ENCODE data around the gene ADGRB3. TPM values are rescaled to one million over a fixed set of nuclear protein-coding genes. Genes with fewer than 3 reads are reported as not detected.
A peak's percentile ranks its signal among the peaks of the same experiment; 100 is the strongest.
"Not testable (repeated sequence)": the region's sequence is repeated elsewhere in the genome, so short reads cannot be mapped to it uniquely, and the experiment has no call there.

The ADGRB3 gene
- total and polyA plus RNA-seq, 2 experiments from 2014 or later = 1.2 to 1.4 TPM

DNA sequence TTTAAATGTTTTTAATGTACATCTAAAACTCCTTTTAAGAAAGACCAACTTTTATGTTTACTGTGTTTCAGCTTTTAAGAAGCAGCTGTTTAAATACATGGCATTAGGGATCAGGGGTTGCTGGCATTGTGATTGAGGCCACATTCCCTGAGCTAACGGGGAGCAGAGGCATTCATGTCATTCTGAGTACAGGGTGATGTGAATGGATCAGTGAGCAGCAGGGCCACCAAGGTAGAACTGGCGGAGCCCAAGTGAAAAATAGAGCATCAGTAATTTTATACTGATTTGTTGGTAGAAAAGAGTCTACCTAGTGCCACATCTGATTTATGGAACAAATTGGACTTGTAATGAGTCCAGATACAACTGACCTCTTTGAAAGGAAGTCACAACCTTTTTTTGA lies 467.3 kb downstream of the ADGRB3 start:
- no peaks in the 10 kb centered on the region for H3K36me3 ChIP-seq
- no peaks in the 10 kb centered on the region for H3K4me1 ChIP-seq (ENCODE audit: low read depth)
- TF ChIP-seq, protein P1, sequence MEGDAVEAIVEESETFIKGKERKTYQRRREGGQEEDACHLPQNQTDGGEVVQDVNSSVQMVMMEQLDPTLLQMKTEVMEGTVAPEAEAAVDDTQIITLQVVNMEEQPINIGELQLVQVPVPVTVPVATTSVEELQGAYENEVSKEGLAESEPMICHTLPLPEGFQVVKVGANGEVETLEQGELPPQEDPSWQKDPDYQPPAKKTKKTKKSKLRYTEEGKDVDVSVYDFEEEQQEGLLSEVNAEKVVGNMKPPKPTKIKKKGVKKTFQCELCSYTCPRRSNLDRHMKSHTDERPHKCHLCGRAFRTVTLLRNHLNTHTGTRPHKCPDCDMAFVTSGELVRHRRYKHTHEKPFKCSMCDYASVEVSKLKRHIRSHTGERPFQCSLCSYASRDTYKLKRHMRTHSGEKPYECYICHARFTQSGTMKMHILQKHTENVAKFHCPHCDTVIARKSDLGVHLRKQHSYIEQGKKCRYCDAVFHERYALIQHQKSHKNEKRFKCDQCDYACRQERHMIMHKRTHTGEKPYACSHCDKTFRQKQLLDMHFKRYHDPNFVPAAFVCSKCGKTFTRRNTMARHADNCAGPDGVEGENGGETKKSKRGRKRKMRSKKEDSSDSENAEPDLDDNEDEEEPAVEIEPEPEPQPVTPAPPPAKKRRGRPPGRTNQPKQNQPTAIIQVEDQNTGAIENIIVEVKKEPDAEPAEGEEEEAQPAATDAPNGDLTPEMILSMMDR (IDR thresholded peaks at IDR 0.05; ENCODE audit: low read depth, low read length) = no peak
- H3K4me3 ChIP-seq = no peak overlapping the region
- no peak for DNase-seq (ENCODE audit: low read depth in 1 of 2, low spot score in 1 of 2)
- H3K9me3 ChIP-seq (ENCODE audit: low read depth) = no peaks in the 10 kb centered on the region
- no peaks in the 10 kb centered on the region for H3K27me3 ChIP-seq
- H3K27ac ChIP-seq = no peak overlapping the region

DNA sequence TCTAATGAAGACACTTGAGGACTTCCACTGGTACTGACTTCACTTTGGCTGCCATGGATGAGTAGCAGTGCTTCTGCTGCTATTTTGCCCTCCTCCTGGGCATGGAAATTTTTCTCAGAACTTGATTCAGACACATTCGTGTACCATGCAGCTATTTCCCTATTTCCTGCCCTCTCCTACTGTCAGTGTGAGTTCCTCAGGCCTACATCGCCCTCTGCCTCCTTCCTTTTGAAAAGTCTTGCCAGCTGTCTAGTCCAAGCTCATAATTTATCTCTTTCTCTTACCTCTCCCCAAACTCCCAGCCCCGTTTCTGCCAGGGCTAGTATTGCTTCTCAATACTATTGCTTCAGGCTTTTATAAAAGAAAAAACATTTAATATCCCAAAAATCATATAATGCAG lies 470.2 kb downstream of the ADGRB3 start:
- Histone ChIP-seq H3K4me3 (no peak overlapping the region), H3K4me1 (ENCODE audit: low read depth) (no peaks in the 10 kb centered on the region), H3K27ac (no peak overlapping the region), H3K27me3 (no peaks in the 10 kb centered on the region), H3K9me3 (ENCODE audit: low read depth) (no peaks in the 10 kb centered on the region), H3K36me3 (no peaks in the 10 kb centered on the region)
- TF ChIP-seq, protein P1 (IDR thresholded peaks at IDR 0.05; ENCODE audit: low read depth, low read length) = no peak
- DNase-seq (ENCODE audit: low read depth in 1 of 2, low spot score in 1 of 2) = peak in 1 of 2 donors; percentile 2

DNA sequence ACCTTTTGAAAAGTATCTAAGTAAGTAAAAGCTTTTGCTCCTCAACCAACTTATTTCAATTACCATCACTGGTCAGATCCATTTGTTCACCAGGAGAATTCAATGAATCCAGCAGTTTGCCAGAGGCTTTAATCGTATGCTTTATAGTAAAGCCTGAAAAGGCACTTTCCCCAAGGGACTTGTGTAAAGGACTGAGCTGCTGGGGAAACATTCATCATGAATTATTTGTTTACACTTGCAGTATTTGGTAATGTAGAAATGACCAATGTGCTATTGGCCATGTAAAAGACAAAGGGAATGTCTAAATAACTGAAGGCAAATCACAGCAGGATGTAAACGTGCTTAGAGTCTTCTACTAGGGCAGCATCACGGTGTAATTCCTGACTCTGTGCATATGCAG lies 471.4 kb downstream of the ADGRB3 start:
- Histone ChIP-seq H3K9me3 (ENCODE audit: low read depth) (no peaks in the 10 kb centered on the region), H3K36me3 (no peaks in the 10 kb centered on the region), H3K4me1 (ENCODE audit: low read depth) (no peaks in the 10 kb centered on the region), H3K27ac (no peak overlapping the region), H3K4me3 (no peak overlapping the region), H3K27me3 (no peaks in the 10 kb centered on the region)
- DNase-seq (ENCODE audit: low read depth in 1 of 2, low spot score in 1 of 2) = no peak
- TF ChIP-seq, protein P1 (IDR thresholded peaks at IDR 0.05; ENCODE audit: low read depth, low read length) = no peak

DNA sequence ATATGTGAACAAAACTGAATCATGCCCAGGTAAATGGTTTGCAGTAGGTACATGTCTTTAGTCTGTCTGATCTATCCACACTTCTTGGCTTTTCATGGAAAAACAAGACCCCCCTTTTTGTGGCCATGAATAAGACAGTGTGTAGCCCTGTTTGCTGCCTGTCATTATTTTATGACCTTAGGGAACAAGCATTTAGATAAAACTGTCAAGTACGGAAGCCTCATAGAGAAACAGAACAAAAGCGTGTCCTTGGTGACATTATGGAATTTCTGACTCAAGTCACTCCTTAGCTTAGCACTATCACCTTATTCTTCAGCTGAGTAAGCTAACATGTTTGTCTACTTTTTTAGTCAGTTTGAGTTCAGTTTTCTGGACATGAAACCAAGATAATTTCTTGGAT lies 476.2 kb downstream of the ADGRB3 start:
- no peak overlapping the region for H3K4me3 ChIP-seq
- H3K4me1 ChIP-seq (ENCODE audit: low read depth) = no peaks in the 10 kb centered on the region
- TF ChIP-seq, protein P1 (IDR thresholded peaks at IDR 0.05; ENCODE audit: low read depth, low read length) = no peak
- no peaks in the 10 kb centered on the region for H3K36me3 ChIP-seq
- H3K27ac ChIP-seq = no peak overlapping the region
- H3K9me3 ChIP-seq (ENCODE audit: low read depth) = no peaks in the 10 kb centered on the region
- no peaks in the 10 kb centered on the region for H3K27me3 ChIP-seq
- no peak for DNase-seq (ENCODE audit: low read depth in 1 of 2, low spot score in 1 of 2)

DNA sequence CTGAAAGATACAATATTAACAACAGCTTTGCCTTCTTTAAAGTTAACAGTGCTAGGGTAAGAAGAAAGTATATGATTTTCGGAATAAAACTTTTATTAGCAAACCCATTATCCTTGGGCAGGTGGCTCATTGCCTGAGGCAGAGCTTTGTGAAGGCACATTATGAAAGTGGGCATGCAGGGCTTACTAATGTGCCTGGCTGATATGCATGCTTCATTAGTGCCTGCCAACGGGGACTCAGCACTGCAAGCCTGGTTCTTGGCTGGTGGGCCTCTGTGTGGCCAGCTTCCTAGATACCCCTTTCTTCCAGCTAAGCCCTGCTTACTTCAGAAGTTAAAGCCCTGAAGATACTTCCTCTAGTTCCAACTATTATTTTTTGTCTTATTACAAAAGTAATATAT lies 481.6 kb downstream of the ADGRB3 start:
- no peak for DNase-seq (ENCODE audit: low read depth in 1 of 2, low spot score in 1 of 2)
- Histone ChIP-seq H3K4me1 (ENCODE audit: low read depth) (no peaks in the 10 kb centered on the region), H3K27me3 (no peaks in the 10 kb centered on the region), H3K36me3 (no peaks in the 10 kb centered on the region), H3K27ac (no peak overlapping the region), H3K4me3 (no peak overlapping the region), H3K9me3 (ENCODE audit: low read depth) (no peaks in the 10 kb centered on the region)
- TF ChIP-seq, protein P1 (IDR thresholded peaks at IDR 0.05; ENCODE audit: low read depth, low read length) = no peak

DNA sequence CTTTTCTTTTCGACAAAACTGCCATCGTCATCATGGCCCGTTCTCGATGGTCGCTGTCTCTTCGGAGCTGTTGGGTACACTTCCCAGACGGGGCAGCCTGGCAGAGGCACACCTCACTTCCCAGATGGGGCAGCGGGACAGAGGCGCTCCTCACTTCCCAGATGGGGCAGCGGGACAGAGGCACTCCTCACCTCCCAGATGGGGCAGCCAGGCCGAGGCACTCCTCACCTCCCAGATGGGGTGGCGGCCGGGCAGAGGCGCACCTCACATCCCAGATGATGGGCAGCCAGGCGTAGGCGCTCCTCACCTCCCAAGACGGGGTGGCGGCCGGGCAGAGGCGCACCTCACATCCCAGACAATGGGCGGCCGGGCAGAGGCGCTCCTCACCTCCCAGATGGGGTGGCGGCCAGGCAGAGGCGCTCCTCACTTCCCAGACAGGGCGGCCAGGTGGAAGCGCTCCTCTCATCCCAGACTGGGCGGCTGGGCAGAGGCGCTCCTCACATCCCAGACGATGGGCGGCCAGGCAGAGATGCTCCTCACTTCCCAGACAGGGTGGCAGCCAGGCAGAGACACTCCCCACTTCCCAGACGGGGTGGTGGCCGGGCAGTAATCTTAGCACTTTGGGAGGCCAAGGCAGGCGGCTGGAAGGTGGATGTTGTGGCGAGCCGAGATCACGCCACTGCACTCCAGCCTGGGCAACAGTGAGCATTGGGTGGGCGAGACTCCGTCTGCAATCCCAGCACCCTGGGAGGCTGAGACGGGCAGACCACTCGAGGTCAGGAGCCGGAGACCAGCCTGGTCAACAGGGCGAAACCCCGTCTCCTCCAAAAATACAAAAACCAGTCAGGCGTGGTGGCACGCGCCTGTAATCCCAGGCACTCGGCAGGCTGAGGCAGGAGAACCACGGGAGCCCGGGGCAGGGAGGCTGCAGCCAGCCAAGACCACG lies 486.7 kb downstream of the ADGRB3 start:
- not testable (repeated sequence) for H3K27me3 ChIP-seq; H3K36me3 ChIP-seq; H3K4me3 ChIP-seq; H3K4me1 ChIP-seq (ENCODE audit: low read depth); DNase-seq (ENCODE audit: low read depth in 1 of 2, low spot score in 1 of 2); H3K9me3 ChIP-seq (ENCODE audit: low read depth); H3K27ac ChIP-seq
